Measurements from ENCODE around the gene CGNL1.

The CGNL1 gene

DNA sequence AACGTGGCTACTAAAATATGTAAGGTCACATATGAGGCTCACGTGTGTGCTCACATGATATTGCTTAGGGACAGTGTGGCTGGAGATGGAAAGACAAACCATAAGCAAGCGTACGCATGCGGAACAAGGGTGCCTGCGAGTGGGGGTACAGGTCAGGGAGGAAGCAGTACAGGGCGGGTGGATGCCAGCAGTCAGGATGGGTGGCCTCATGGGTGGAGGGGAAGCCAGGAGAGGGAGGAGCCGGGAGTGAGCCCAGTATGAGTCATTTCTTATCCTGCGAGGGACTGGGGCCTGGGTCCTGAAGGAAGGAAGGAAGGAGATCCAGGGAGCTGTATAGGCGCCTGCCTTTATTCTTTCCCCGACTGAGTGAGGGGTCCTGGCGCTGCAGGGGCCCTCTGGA is 42.0 kb upstream of the CGNL1 start:
- H3K4me3 ChIP-seq (replicated peaks; ENCODE audit: insufficient read depth, low read length) = no peak overlapping the region
- TF ChIP-seq SPI1 (IDR thresholded peaks at IDR 0.05; ENCODE audit: borderline replicate concordance, low read depth) (no peak), POLR2AphosphoS5 (IDR thresholded peaks at IDR 0.05; ENCODE audit: low read depth) (no peak), GABPA (IDR thresholded peaks at IDR 0.05; ENCODE audit: low read depth) (no peak)
- TF ChIP-seq, protein P1, sequence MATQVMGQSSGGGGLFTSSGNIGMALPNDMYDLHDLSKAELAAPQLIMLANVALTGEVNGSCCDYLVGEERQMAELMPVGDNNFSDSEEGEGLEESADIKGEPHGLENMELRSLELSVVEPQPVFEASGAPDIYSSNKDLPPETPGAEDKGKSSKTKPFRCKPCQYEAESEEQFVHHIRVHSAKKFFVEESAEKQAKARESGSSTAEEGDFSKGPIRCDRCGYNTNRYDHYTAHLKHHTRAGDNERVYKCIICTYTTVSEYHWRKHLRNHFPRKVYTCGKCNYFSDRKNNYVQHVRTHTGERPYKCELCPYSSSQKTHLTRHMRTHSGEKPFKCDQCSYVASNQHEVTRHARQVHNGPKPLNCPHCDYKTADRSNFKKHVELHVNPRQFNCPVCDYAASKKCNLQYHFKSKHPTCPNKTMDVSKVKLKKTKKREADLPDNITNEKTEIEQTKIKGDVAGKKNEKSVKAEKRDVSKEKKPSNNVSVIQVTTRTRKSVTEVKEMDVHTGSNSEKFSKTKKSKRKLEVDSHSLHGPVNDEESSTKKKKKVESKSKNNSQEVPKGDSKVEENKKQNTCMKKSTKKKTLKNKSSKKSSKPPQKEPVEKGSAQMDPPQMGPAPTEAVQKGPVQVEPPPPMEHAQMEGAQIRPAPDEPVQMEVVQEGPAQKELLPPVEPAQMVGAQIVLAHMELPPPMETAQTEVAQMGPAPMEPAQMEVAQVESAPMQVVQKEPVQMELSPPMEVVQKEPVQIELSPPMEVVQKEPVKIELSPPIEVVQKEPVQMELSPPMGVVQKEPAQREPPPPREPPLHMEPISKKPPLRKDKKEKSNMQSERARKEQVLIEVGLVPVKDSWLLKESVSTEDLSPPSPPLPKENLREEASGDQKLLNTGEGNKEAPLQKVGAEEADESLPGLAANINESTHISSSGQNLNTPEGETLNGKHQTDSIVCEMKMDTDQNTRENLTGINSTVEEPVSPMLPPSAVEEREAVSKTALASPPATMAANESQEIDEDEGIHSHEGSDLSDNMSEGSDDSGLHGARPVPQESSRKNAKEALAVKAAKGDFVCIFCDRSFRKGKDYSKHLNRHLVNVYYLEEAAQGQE (IDR thresholded peaks at IDR 0.05; ENCODE audit: insufficient replicate concordance, low read depth) = no peak
- no peak for DNase-seq (ENCODE audit: low read depth in 1 of 2, low spot score in 1 of 2)
- no peaks in the 10 kb centered on the region for H3K27me3 ChIP-seq (ENCODE audit: insufficient read depth, poor library complexity, severe bottlenecking)
- no peak overlapping the region for H3K27ac ChIP-seq (replicated peaks)

DNA sequence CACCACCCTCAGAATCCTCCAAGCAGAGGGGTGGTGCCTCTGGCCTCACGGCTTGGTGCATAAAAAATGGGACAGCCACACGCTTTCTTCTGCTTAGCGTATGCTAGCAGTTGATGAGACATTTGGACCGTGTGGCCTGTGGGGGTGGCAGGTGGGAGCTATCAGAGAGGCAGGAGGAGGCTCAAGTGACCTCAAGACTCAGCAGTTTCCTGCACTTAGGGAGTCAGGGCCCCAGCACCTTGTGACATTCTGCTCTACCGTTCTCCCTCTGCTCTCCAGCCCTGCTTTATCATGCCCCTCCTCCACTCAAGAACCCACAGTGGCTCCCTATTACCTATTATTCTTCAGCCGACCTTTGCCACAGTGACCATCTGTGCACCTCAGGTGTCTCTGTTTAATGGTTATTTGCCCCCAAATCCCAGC is 41.0 kb upstream of the CGNL1 start:
- Histone ChIP-seq H3K27ac (replicated peaks) (no peak overlapping the region), H3K27me3 (ENCODE audit: insufficient read depth, poor library complexity, severe bottlenecking) (no peaks in the 10 kb centered on the region), H3K4me3 (replicated peaks; ENCODE audit: insufficient read depth, low read length) (no peak overlapping the region)
- no peak for TF ChIP-seq SPI1 (IDR thresholded peaks at IDR 0.05; ENCODE audit: borderline replicate concordance, low read depth)
- no peak for TF ChIP-seq GABPA (IDR thresholded peaks at IDR 0.05; ENCODE audit: low read depth)
- TF ChIP-seq, protein P2, sequence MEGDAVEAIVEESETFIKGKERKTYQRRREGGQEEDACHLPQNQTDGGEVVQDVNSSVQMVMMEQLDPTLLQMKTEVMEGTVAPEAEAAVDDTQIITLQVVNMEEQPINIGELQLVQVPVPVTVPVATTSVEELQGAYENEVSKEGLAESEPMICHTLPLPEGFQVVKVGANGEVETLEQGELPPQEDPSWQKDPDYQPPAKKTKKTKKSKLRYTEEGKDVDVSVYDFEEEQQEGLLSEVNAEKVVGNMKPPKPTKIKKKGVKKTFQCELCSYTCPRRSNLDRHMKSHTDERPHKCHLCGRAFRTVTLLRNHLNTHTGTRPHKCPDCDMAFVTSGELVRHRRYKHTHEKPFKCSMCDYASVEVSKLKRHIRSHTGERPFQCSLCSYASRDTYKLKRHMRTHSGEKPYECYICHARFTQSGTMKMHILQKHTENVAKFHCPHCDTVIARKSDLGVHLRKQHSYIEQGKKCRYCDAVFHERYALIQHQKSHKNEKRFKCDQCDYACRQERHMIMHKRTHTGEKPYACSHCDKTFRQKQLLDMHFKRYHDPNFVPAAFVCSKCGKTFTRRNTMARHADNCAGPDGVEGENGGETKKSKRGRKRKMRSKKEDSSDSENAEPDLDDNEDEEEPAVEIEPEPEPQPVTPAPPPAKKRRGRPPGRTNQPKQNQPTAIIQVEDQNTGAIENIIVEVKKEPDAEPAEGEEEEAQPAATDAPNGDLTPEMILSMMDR (IDR thresholded peaks at IDR 0.05; ENCODE audit: insufficient read depth, low read length) = no peak
- TF ChIP-seq, protein P1 (IDR thresholded peaks at IDR 0.05; ENCODE audit: insufficient replicate concordance, low read depth) = no peak
- no peak for TF ChIP-seq POLR2AphosphoS5 (IDR thresholded peaks at IDR 0.05; ENCODE audit: low read depth)
- no peak for DNase-seq (ENCODE audit: low read depth in 1 of 2, low spot score in 1 of 2)

DNA sequence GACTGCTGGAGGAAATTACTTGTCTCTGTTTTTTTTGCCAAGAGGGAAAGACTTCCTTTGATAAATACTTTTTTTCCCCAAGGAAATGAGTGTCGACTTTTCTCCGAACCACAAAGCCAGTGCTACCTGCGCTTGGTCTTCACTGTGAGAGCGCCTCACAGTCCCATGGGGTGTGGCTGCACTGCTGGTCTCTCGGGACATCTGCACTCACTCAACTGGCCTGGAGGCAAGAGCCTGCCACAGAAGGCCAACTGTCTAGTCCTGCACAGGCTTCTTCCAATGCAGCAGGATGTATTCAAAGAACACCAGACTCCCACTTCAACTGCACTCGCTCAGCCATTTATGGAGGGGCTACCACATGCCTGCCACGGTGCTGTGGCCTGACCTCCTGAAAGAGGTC is 40.6 kb upstream of the CGNL1 start:
- Histone ChIP-seq H3K27me3 (ENCODE audit: insufficient read depth, poor library complexity, severe bottlenecking) (no peaks in the 10 kb centered on the region), H3K4me3 (replicated peaks; ENCODE audit: insufficient read depth, low read length) (no peak overlapping the region), H3K27ac (replicated peaks) (no peak overlapping the region)
- no peak for TF ChIP-seq SPI1 (IDR thresholded peaks at IDR 0.05; ENCODE audit: borderline replicate concordance, low read depth)
- no peak for TF ChIP-seq GABPA (IDR thresholded peaks at IDR 0.05; ENCODE audit: low read depth)
- TF ChIP-seq, protein P2 (IDR thresholded peaks at IDR 0.05; ENCODE audit: insufficient read depth, low read length) = no peak
- no peak for TF ChIP-seq POLR2AphosphoS5 (IDR thresholded peaks at IDR 0.05; ENCODE audit: low read depth)
- TF ChIP-seq, protein P1 (IDR thresholded peaks at IDR 0.05; ENCODE audit: insufficient replicate concordance, low read depth) = no peak
- DNase-seq (ENCODE audit: low read depth in 1 of 2, low spot score in 1 of 2) = no peak

Data from HL-60 (cell line).